Measurements from ENCODE around the gene NSF.
"Not testable (repeated sequence)": the region's sequence is repeated elsewhere in the genome, so short reads cannot be mapped to it uniquely, and the experiment has no call there.

- TF ChIP-seq CTCF, EZH2phosphoT487 (IDR thresholded peaks at IDR 0.05): not testable (repeated sequence)
These were observed 41.9 kb upstream of the NSF start for GRCh38 chr17:46548607-46549006.

All from neural progenitor cell (in vitro differentiated cells).